ENCODE results near the gene TMEM185B. TPM values are rescaled to one million over a fixed set of nuclear protein-coding genes. Genes with fewer than 3 reads are reported as not detected.
"Not testable (repeated sequence)": the region's sequence is repeated elsewhere in the genome, so short reads cannot be mapped to it uniquely, and the experiment has no call there.

TMEM185B gene
- 28.7 and 29.1 TPM in 2 replicates for total RNA-seq (2014; rRNA removed; shearing (Covaris generic))
- polyA plus RNA-seq (2015; cell fraction: cytosol; rRNA removed), result 43.4 and 50.0 TPM in 2 replicates
- polyA plus RNA-seq (2015; cell fraction: nucleus; rRNA removed), result 15.1 and 17.6 TPM in 2 replicates

- in situ Hi-C loops (cut with HindIII; ENCODE audit: low pct_unique_long_range_greater_than_20kb, low sequenced_read_pairs), result no loop called here
- DNase-seq (ENCODE audit: low read depth, low spot score), result peak; percentile 70
Observed at GRCh38 chr2:120223034-120223912, at the start of gene TMEM185B. Gene TMEM185B (minus strand): TSS chr2:120223400. CDS start chr2:120222976, 424 bp downstream.

GRCh38 chr2:120271711-120272379 is 48.6 kb upstream of the TMEM185B start:
- in situ Hi-C loops (cut with HindIII; ENCODE audit: low pct_unique_long_range_greater_than_20kb, low sequenced_read_pairs), result no loop called here
- no peak for DNase-seq (ENCODE audit: low read depth, low spot score)

GRCh38 chr2:120269816-120270215 is 46.6 kb upstream of the TMEM185B start:
- DNase-seq (ENCODE audit: low read depth, low spot score), result no peak
- in situ Hi-C loops (cut with HindIII; ENCODE audit: low pct_unique_long_range_greater_than_20kb, low sequenced_read_pairs), result no loop called here

- in situ Hi-C loops (cut with HindIII; ENCODE audit: low pct_unique_long_range_greater_than_20kb, low sequenced_read_pairs), result no loop called here
Observed at GRCh38 chr2:120269076-120269744, 46.0 kb upstream of the TMEM185B start.

GRCh38 chr2:120267348-120267747 is 44.1 kb upstream of the TMEM185B start:
- in situ Hi-C loops (cut with HindIII; ENCODE audit: low pct_unique_long_range_greater_than_20kb, low sequenced_read_pairs), result no loop called here
- DNase-seq (ENCODE audit: low read depth, low spot score), result no peak

More at GRCh38 chr2:120269076-120269744, 46.0 kb upstream of the TMEM185B start:
- no peak for DNase-seq (ENCODE audit: low read depth, low spot score)

GRCh38 chr2:120265006-120265405 is 41.8 kb upstream of the TMEM185B start:
- in situ Hi-C loops (cut with HindIII; ENCODE audit: low pct_unique_long_range_greater_than_20kb, low sequenced_read_pairs), result no loop called here
- DNase-seq (ENCODE audit: low read depth, low spot score), result no peak

- in situ Hi-C loops (cut with HindIII; ENCODE audit: low pct_unique_long_range_greater_than_20kb, low sequenced_read_pairs), result no loop called here
Observed at GRCh38 chr2:120262761-120263428, 39.7 kb upstream of the TMEM185B start.

GRCh38 chr2:120262150-120262549 is 39.0 kb upstream of the TMEM185B start:
- no peak for DNase-seq (ENCODE audit: low read depth, low spot score)

More at GRCh38 chr2:120262761-120263428, 39.7 kb upstream of the TMEM185B start:
- no peak for DNase-seq (ENCODE audit: low read depth, low spot score)

GRCh38 chr2:120261387-120262006 is 38.3 kb upstream of the TMEM185B start:
- no peak for DNase-seq (ENCODE audit: low read depth, low spot score)
- in situ Hi-C loops (cut with HindIII; ENCODE audit: low pct_unique_long_range_greater_than_20kb, low sequenced_read_pairs), result no loop called here

More at GRCh38 chr2:120262150-120262549, 39.0 kb upstream of the TMEM185B start:
- in situ Hi-C loops (cut with HindIII; ENCODE audit: low pct_unique_long_range_greater_than_20kb, low sequenced_read_pairs), result no loop called here

GRCh38 chr2:120260736-120261135 is 37.5 kb upstream of the TMEM185B start:
- in situ Hi-C loops (cut with HindIII; ENCODE audit: low pct_unique_long_range_greater_than_20kb, low sequenced_read_pairs), result no loop called here
- DNase-seq (ENCODE audit: low read depth, low spot score), result no peak

GRCh38 chr2:120259939-120260338 is 36.7 kb upstream of the TMEM185B start:
- in situ Hi-C loops (cut with HindIII; ENCODE audit: low pct_unique_long_range_greater_than_20kb, low sequenced_read_pairs); DNase-seq (ENCODE audit: low read depth, low spot score): not testable (repeated sequence)

- in situ Hi-C loops (cut with HindIII; ENCODE audit: low pct_unique_long_range_greater_than_20kb, low sequenced_read_pairs), result no loop called here
- DNase-seq (ENCODE audit: low read depth, low spot score), result no peak
Observed at GRCh38 chr2:120258196-120258595, 35.0 kb upstream of the TMEM185B start.

- DNase-seq (ENCODE audit: low read depth, low spot score), result no peak
- in situ Hi-C loops (cut with HindIII; ENCODE audit: low pct_unique_long_range_greater_than_20kb, low sequenced_read_pairs), result no loop called here
Observed at GRCh38 chr2:120257522-120257921, 34.3 kb upstream of the TMEM185B start.

GRCh38 chr2:120256651-120257000 is 33.4 kb upstream of the TMEM185B start:
- DNase-seq (ENCODE audit: low read depth, low spot score), result no peak
- in situ Hi-C loops (cut with HindIII; ENCODE audit: low pct_unique_long_range_greater_than_20kb, low sequenced_read_pairs), result no loop called here

- in situ Hi-C loops (cut with HindIII; ENCODE audit: low pct_unique_long_range_greater_than_20kb, low sequenced_read_pairs), result no loop called here
- DNase-seq (ENCODE audit: low read depth, low spot score), result no peak
Observed at GRCh38 chr2:120255986-120256650, 32.9 kb upstream of the TMEM185B start.

- no peak for DNase-seq (ENCODE audit: low read depth, low spot score)
- in situ Hi-C loops (cut with HindIII; ENCODE audit: low pct_unique_long_range_greater_than_20kb, low sequenced_read_pairs), result no loop called here
Observed at GRCh38 chr2:120255071-120255470, 31.9 kb upstream of the TMEM185B start.

- in situ Hi-C loops (cut with HindIII; ENCODE audit: low pct_unique_long_range_greater_than_20kb, low sequenced_read_pairs), result no loop called here
- no peak for DNase-seq (ENCODE audit: low read depth, low spot score)
Observed at GRCh38 chr2:120254178-120254577, 31.0 kb upstream of the TMEM185B start.
